ENCODE measurements around the gene ZFHX3. TPM values are rescaled to one million over a fixed set of nuclear protein-coding genes. Genes with fewer than 3 reads are reported as not detected.

Gene ZFHX3
- total and polyA plus RNA-seq, 4 donors: 1.5 to 5.9 (median 3.0) TPM

GRCh38 chr16:73017321-73017720 lies 30.6 kb downstream of the ZFHX3 start:
- Histone ChIP-seq H3K27ac (ENCODE audit: low read depth in 1 of 2, low read length in 2 of 2) (no peak overlapping the region), H3K9ac (ENCODE audit: low read depth in 1 of 2, low read length in 2 of 2) (no peak overlapping the region), H3K4me3 (ENCODE audit: low read depth in 1 of 3, low read length in 3 of 3) (no peak overlapping the region), H3K4me1 (ENCODE audit: control insufficient read depth in 4 of 4, insufficient read depth in 4 of 4, low read length in 3 of 4) (peaks cover 11 to 38% (median 22%) of the 10 kb centered on the region in 4 donors), H3K36me3 (ENCODE audit: control insufficient read depth in 4 of 4, insufficient read depth in 3 of 4, low read depth in 1 of 4, low read length in 3 of 4) (no peaks in the 10 kb centered on the region), H3K27me3 (ENCODE audit: control insufficient read depth in 4 of 4, insufficient read depth in 4 of 4, low read length in 3 of 4) (no peaks in the 10 kb centered on the region), H3K9me3 (ENCODE audit: control insufficient read depth in 4 of 4, low read length in 3 of 4) (no peaks in the 10 kb centered on the region)
- 60% methylated on average over 5 of the region's 5 CpGs for WGBS
- TF ChIP-seq ATF3 (IDR thresholded peaks at IDR 0.05) (no peak), TAF1 (conservative IDR thresholded peaks at IDR 0.05) (no peak), EGR1 (IDR thresholded peaks at IDR 0.05; ENCODE audit: low read depth in 2 of 2) (no peak), RAD21 (IDR thresholded peaks at IDR 0.05) (no peak), YY1 (IDR thresholded peaks at IDR 0.05) (no peak), NR2F2 (IDR thresholded peaks at IDR 0.05) (no peak), JUND (IDR thresholded peaks at IDR 0.05) (no peak), HNF4G (IDR thresholded peaks at IDR 0.05) (no peak), HNF4A (conservative IDR thresholded peaks at IDR 0.05) (no peak), GABPA (IDR thresholded peaks at IDR 0.05 in 1 of 2, conservative IDR thresholded peaks at IDR 0.05 in 1 of 2) (no peak), MAX (IDR thresholded peaks at IDR 0.05) (no peak), SP1 (IDR thresholded peaks at IDR 0.05) (no peak)
- TF ChIP-seq, protein P1, sequence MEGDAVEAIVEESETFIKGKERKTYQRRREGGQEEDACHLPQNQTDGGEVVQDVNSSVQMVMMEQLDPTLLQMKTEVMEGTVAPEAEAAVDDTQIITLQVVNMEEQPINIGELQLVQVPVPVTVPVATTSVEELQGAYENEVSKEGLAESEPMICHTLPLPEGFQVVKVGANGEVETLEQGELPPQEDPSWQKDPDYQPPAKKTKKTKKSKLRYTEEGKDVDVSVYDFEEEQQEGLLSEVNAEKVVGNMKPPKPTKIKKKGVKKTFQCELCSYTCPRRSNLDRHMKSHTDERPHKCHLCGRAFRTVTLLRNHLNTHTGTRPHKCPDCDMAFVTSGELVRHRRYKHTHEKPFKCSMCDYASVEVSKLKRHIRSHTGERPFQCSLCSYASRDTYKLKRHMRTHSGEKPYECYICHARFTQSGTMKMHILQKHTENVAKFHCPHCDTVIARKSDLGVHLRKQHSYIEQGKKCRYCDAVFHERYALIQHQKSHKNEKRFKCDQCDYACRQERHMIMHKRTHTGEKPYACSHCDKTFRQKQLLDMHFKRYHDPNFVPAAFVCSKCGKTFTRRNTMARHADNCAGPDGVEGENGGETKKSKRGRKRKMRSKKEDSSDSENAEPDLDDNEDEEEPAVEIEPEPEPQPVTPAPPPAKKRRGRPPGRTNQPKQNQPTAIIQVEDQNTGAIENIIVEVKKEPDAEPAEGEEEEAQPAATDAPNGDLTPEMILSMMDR (IDR thresholded peaks at IDR 0.05; ENCODE audit: low read depth, low read length, missing input control): no peak
- TF ChIP-seq, protein P2, sequence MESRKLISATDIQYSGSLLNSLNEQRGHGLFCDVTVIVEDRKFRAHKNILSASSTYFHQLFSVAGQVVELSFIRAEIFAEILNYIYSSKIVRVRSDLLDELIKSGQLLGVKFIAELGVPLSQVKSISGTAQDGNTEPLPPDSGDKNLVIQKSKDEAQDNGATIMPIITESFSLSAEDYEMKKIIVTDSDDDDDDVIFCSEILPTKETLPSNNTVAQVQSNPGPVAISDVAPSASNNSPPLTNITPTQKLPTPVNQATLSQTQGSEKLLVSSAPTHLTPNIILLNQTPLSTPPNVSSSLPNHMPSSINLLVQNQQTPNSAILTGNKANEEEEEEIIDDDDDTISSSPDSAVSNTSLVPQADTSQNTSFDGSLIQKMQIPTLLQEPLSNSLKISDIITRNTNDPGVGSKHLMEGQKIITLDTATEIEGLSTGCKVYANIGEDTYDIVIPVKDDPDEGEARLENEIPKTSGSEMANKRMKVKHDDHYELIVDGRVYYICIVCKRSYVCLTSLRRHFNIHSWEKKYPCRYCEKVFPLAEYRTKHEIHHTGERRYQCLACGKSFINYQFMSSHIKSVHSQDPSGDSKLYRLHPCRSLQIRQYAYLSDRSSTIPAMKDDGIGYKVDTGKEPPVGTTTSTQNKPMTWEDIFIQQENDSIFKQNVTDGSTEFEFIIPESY (IDR thresholded peaks at IDR 0.05): no peak
- DNase-seq (ENCODE audit: low spot score): no peak

GRCh38 chr16:73016488-73016830 lies 31.5 kb downstream of the ZFHX3 start:
- H3K27me3 ChIP-seq (ENCODE audit: control insufficient read depth in 4 of 4, insufficient read depth in 4 of 4, low read length in 3 of 4): no peaks in the 10 kb centered on the region
- H3K4me1 ChIP-seq (ENCODE audit: control insufficient read depth in 4 of 4, insufficient read depth in 4 of 4, low read length in 3 of 4): peaks cover 11 to 38% (median 21%) of the 10 kb centered on the region in 4 donors
- no peak for TF ChIP-seq EGR1 (IDR thresholded peaks at IDR 0.05; ENCODE audit: low read depth in 2 of 2)
- TF ChIP-seq TAF1 (conservative IDR thresholded peaks at IDR 0.05): no peak
- TF ChIP-seq YY1 (IDR thresholded peaks at IDR 0.05): no peak
- TF ChIP-seq SP1 (IDR thresholded peaks at IDR 0.05): no peak
- no peak for TF ChIP-seq RAD21 (IDR thresholded peaks at IDR 0.05)
- no peak for TF ChIP-seq FOXA1 (IDR thresholded peaks at IDR 0.05)
- TF ChIP-seq, protein P3, sequence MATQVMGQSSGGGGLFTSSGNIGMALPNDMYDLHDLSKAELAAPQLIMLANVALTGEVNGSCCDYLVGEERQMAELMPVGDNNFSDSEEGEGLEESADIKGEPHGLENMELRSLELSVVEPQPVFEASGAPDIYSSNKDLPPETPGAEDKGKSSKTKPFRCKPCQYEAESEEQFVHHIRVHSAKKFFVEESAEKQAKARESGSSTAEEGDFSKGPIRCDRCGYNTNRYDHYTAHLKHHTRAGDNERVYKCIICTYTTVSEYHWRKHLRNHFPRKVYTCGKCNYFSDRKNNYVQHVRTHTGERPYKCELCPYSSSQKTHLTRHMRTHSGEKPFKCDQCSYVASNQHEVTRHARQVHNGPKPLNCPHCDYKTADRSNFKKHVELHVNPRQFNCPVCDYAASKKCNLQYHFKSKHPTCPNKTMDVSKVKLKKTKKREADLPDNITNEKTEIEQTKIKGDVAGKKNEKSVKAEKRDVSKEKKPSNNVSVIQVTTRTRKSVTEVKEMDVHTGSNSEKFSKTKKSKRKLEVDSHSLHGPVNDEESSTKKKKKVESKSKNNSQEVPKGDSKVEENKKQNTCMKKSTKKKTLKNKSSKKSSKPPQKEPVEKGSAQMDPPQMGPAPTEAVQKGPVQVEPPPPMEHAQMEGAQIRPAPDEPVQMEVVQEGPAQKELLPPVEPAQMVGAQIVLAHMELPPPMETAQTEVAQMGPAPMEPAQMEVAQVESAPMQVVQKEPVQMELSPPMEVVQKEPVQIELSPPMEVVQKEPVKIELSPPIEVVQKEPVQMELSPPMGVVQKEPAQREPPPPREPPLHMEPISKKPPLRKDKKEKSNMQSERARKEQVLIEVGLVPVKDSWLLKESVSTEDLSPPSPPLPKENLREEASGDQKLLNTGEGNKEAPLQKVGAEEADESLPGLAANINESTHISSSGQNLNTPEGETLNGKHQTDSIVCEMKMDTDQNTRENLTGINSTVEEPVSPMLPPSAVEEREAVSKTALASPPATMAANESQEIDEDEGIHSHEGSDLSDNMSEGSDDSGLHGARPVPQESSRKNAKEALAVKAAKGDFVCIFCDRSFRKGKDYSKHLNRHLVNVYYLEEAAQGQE (IDR thresholded peaks at IDR 0.05): no peak
- TF ChIP-seq GABPA (IDR thresholded peaks at IDR 0.05 in 1 of 2, conservative IDR thresholded peaks at IDR 0.05 in 1 of 2): no peak
- TF ChIP-seq, protein P1 (IDR thresholded peaks at IDR 0.05; ENCODE audit: low read depth, low read length, missing input control): no peak
- TF ChIP-seq, protein P2 (IDR thresholded peaks at IDR 0.05): no peak
- TF ChIP-seq HNF4G (IDR thresholded peaks at IDR 0.05): no peak
- TF ChIP-seq ATF3 (IDR thresholded peaks at IDR 0.05): no peak
- no peak for TF ChIP-seq NR2F2 (IDR thresholded peaks at IDR 0.05)
- TF ChIP-seq HNF4A (conservative IDR thresholded peaks at IDR 0.05): no peak
- no peak for TF ChIP-seq MAX (IDR thresholded peaks at IDR 0.05)
- TF ChIP-seq JUND (IDR thresholded peaks at IDR 0.05): no peak
- no peak for TF ChIP-seq FOXA2 (IDR thresholded peaks at IDR 0.05)
- no peak for TF ChIP-seq RXRA (IDR thresholded peaks at IDR 0.05)
- H3K9me3 ChIP-seq (ENCODE audit: control insufficient read depth in 4 of 4, low read length in 3 of 4): no peaks in the 10 kb centered on the region
- no peaks in the 10 kb centered on the region for H3K36me3 ChIP-seq (ENCODE audit: control insufficient read depth in 4 of 4, insufficient read depth in 3 of 4, low read depth in 1 of 4, low read length in 3 of 4)
- DNase-seq (ENCODE audit: low spot score): no peak
- 73% methylated on average over 2 of the region's 2 CpGs for WGBS
- H3K4me3 ChIP-seq (ENCODE audit: low read depth in 1 of 3, low read length in 3 of 3): no peak overlapping the region
- peak overlapping the region in 1 of 2 donors; percentile 33 for H3K27ac ChIP-seq (ENCODE audit: low read depth in 1 of 2, low read length in 2 of 2)
- no peak overlapping the region for H3K9ac ChIP-seq (ENCODE audit: low read depth in 1 of 2, low read length in 2 of 2)

Measured in liver (tissue), 9 donors.